Activated CD4-positive, CD25-positive, alpha-beta regulatory T cell (primary cell): ENCODE measurements around the gene KRT17.

Source experiments
- DNase-seq, 4 experiments: peaks; one replicate each; lab custom pipeline; 2025; lab: John Stamatoyannopoulos, UW

KRT17 gene

DNA sequence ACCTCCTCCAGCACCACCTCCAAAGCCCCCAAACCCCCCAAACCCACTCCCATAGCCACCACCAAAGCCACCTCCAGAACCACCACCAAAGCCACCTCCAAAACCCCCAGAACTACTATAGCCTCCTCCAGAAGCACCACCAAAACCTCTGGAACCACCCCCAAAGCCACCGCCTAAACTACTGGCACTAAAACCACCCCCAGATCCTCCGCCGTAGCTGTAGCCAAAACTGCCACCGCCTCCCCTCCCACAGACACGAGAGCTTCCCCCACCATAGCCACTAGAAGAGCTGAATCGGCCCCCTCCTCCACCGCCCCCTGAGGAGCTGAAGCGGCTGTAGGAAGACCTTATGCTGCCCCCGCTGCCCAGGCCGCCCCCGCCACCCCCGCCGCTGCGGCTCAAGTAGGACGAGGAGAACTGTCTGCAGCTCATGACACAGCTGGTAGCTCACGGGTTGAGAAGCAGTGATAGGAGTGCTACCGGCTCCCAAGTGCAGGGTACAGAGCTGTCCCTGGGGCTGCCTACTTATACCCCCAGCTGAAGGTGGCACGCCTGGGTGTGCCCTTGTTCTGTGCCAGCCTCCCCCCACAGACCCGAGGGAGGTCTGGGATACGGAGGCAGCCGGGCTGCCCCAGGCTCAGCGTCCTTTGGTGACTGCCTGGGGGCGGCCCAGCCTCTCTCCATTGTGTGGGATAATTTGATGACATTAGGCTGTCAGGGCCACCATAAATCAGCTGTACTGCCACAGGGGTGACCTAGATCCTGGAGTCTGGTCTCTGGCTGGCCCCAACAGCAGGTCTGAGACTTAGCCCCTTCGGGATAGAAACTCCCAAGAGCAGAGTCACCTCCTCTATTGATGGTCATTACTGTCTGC is 52.6 kb downstream of the KRT17 start, which contains the start of gene KRT9:
KRT9 (minus strand) TSS at position 499 of the 874 bp plus-strand sequence; CDS start at position 432, 67 bp downstream.
- no peak for DNase-seq
